SH-SY5Y (cell line): Measurements from ENCODE around the gene UCHL1.
A peak's percentile ranks its signal among the peaks of the same experiment; 100 is the strongest.

Experiments
- GATA2 ChIP-seq: IDR thresholded peaks from 2 replicates; pipeline ENCODE4 v1.6.1; 2011; ENCODE audit warnings: mild to moderate bottlenecking, low read depth, low read length
- GATA3 ChIP-seq: IDR thresholded peaks from 2 replicates; pipeline ENCODE4 v1.6.1; 2011; ENCODE audit warnings: low read depth, mild to moderate bottlenecking, low read length, moderate library complexity

The UCHL1 gene

GRCh38 chr4:41256740-41257256 lies at the start of gene UCHL1:
TSS of gene UCHL1 (plus strand) at chr4:41256928. CDS start at chr4:41256977, 49 bp downstream.
- TF ChIP-seq GATA2 = peak; percentile 41; the same call in 1 of the 2 replicates
- no peak for TF ChIP-seq GATA3

GRCh38 chr4:41207291-41207831 lies 49.4 kb upstream of the UCHL1 start:
- TF ChIP-seq GATA3 (no peak), GATA2 (no peak)

GRCh38 chr4:41209187-41209586 lies 47.5 kb upstream of the UCHL1 start:
- TF ChIP-seq GATA2 = no peak
- no peak for TF ChIP-seq GATA3

GRCh38 chr4:41209901-41210300 lies 46.8 kb upstream of the UCHL1 start:
- TF ChIP-seq GATA3 (no peak), GATA2 (no peak)

- TF ChIP-seq GATA2 = no peak
- TF ChIP-seq GATA3 = no peak
Observed at GRCh38 chr4:41211951-41212615, 44.6 kb upstream of the UCHL1 start.

GRCh38 chr4:41212616-41213203 lies 44.0 kb upstream of the UCHL1 start:
- TF ChIP-seq GATA2 (no peak), GATA3 (no peak)

GRCh38 chr4:41213625-41214135 lies 43.0 kb upstream of the UCHL1 start:
- TF ChIP-seq GATA3 (no peak), GATA2 (no peak)

- TF ChIP-seq GATA3 (no peak), GATA2 (peak; percentile 35; the same call in 1 of the 2 replicates)
Observed at GRCh38 chr4:41214136-41214824, 42.4 kb upstream of the UCHL1 start, which contains the start of gene APBB2. TSS of gene APBB2 (minus strand) at chr4:41214542. CDS start at chr4:41033254, 181,288 bp downstream.

- TF ChIP-seq GATA2 = no peak
- TF ChIP-seq GATA3 = no peak
Observed at GRCh38 chr4:41214825-41215146, 41.9 kb upstream of the UCHL1 start.

- TF ChIP-seq GATA3 (no peak), GATA2 (no peak)
Observed at GRCh38 chr4:41215155-41215554, 41.6 kb upstream of the UCHL1 start.

- no peak for TF ChIP-seq GATA3
- no peak for TF ChIP-seq GATA2
Observed at GRCh38 chr4:41215969-41216293, 40.8 kb upstream of the UCHL1 start.

- TF ChIP-seq GATA3 (no peak), GATA2 (peak; percentile 79)
Observed at GRCh38 chr4:41216294-41217019, 40.3 kb upstream of the UCHL1 start.

- TF ChIP-seq GATA3 = no peak
- TF ChIP-seq GATA2 = no peak
Observed at GRCh38 chr4:41217020-41217333, 39.8 kb upstream of the UCHL1 start.

- TF ChIP-seq GATA2 = no peak
- no peak for TF ChIP-seq GATA3
Observed at GRCh38 chr4:41217374-41217773, 39.4 kb upstream of the UCHL1 start.

GRCh38 chr4:41218703-41219102 lies 38.0 kb upstream of the UCHL1 start:
- no peak for TF ChIP-seq GATA3
- TF ChIP-seq GATA2 = no peak
